Measurements from ENCODE around the gene PSMC3IP. TPM values are rescaled to one million over a fixed set of nuclear protein-coding genes. Genes with fewer than 3 reads are reported as not detected.

The PSMC3IP gene
- total and polyA plus RNA-seq, 11 donors = 0.71 to 4.1 (median 2.1) TPM

DNA sequence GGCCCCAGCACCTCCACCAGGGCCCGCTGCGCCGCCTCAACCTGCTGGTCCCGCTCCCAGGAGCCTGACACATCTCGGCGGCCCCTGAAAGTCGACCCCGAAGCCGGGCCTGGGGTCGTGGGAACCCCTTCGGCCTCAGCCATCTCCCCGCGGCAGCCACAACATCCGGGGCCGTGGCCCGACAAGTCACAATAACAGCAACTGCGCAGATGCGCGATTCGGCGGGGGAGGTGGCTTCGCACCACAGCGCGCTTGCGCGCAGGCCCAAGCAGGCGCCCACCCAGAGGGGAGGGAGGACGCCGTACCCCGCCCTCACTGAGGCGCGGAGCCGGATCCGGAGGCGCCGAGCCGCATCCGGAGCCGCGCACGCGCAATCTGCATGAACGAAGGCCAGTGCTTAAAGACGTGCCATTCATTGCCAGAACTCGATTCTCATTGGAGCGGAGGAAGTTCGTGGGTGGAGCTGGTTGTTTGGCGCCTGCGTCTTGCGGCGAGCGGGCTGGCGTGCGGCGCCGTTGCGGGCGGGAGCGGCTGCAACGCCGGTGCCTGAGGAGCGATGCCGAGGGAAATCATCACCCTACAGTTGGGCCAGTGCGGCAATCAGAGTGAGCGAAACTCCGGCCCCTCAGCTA, 31.8 kb upstream of the PSMC3IP start, which contains the start of the genes RETREG3 and TUBG1:
RETREG3 (minus strand) TSS at position 193 of the 632 bp plus-strand sequence; CDS start at position 143, 50 bp downstream.
TUBG1 (plus strand) TSS at position 502 of the 632 bp plus-strand sequence; CDS start at position 557, 55 bp downstream.
- no peaks in the 10 kb centered on the region for H3K27me3 ChIP-seq
- peak within 1 kb of the TSS; percentile 62 to 96 (median 88) for H3K4me3 ChIP-seq
- peak within 1 kb of the TSS; percentile 82 to 97 (median 94) for H3K27ac ChIP-seq
- H3K9me3 ChIP-seq = no peaks in the 10 kb centered on the region
- H3K36me3 ChIP-seq = peaks cover 0 to 36% (median 29%) of the 10 kb centered on the region in 9 donors
- intact Hi-C loops (cut with DNase I) = loop anchor here in 8 of 10 donors (1.0 to 10.0 kb wide), 8 partner anchors 30 to 156 kb away; partner anchors contain the start of genes CCR10 (in 3 of the 8), CNTNAP1 (in 3 of the 8), PLEKHH3 (in 1 of the 8) and PSMC3IP (in 1 of the 8)
- DNase-seq (peak; percentile 99 to 100 (median 99)), ATAC-seq (peak; percentile 97 to 99 (median 98))
- peak; percentile 18 to 93 for TF ChIP-seq POLR2A (IDR thresholded peaks at IDR 0.05)
- TF ChIP-seq, protein P1, sequence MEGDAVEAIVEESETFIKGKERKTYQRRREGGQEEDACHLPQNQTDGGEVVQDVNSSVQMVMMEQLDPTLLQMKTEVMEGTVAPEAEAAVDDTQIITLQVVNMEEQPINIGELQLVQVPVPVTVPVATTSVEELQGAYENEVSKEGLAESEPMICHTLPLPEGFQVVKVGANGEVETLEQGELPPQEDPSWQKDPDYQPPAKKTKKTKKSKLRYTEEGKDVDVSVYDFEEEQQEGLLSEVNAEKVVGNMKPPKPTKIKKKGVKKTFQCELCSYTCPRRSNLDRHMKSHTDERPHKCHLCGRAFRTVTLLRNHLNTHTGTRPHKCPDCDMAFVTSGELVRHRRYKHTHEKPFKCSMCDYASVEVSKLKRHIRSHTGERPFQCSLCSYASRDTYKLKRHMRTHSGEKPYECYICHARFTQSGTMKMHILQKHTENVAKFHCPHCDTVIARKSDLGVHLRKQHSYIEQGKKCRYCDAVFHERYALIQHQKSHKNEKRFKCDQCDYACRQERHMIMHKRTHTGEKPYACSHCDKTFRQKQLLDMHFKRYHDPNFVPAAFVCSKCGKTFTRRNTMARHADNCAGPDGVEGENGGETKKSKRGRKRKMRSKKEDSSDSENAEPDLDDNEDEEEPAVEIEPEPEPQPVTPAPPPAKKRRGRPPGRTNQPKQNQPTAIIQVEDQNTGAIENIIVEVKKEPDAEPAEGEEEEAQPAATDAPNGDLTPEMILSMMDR (IDR thresholded peaks at IDR 0.05) = peak in 7 of 12 donors; percentile 17 to 51 (median 35)
- WGBS, 4 donors = 0 to 1% (median 0%) methylated on average over 5 to 66 of the region's 66 CpGs
- peaks cover 3 to 48% (median 36%) of the 10 kb centered on the region in 12 donors for H3K4me1 ChIP-seq

GRCh38 chr17:42608305-42609181, 31.0 kb upstream of the PSMC3IP start:
- intact Hi-C loops (cut with DNase I) = loop anchor here in 8 of 10 donors (1.0 to 10.0 kb wide), 8 partner anchors 30 to 156 kb away; partner anchors contain the start of genes CCR10 (in 3 of the 8), CNTNAP1 (in 3 of the 8), PLEKHH3 (in 1 of the 8) and PSMC3IP (in 1 of the 8)
- 1% methylated on average over 29 to 30 of the region's 30 CpGs for WGBS, 4 donors
- no peaks in the 10 kb centered on the region for H3K27me3 ChIP-seq
- H3K4me1 ChIP-seq = peaks cover 3 to 51% (median 37%) of the 10 kb centered on the region in 12 donors
- peak overlapping the region; percentile 82 to 97 (median 94) for H3K27ac ChIP-seq
- TF ChIP-seq, protein P1 (IDR thresholded peaks at IDR 0.05) = peak in 1 of 12 donors; percentile 26
- no peak for TF ChIP-seq POLR2A (IDR thresholded peaks at IDR 0.05)
- ATAC-seq (peak; percentile 49 to 68 (median 66)), DNase-seq (peak in 1 of 5 donors; percentile 15)
- H3K4me3 ChIP-seq = peak overlapping the region; percentile 62 to 96 (median 86)
- peaks cover 0 to 30% (median 24%) of the 10 kb centered on the region in 9 donors for H3K36me3 ChIP-seq
- no peaks in the 10 kb centered on the region for H3K9me3 ChIP-seq

DNA sequence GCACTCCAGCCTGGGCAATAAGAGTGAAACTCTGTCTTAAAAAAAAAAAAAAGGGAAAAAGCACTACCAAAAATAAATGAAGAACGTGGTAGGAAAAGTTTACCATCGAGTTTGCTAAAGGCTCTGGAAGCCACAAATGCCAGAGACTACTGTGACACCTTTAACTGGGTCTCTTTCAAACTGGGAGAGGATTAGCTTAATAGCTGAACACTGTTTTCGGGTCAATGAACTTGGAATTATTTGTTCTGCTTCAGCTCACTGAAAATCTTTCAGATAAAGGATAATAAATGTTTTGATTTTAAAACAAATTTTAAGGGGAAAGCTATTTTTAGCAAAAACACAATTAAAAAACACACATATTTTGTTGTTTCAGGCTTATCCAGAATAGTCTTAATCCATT, 30.2 kb upstream of the PSMC3IP start:
- peaks cover 0 to 29% (median 22%) of the 10 kb centered on the region in 9 donors for H3K36me3 ChIP-seq
- H3K4me1 ChIP-seq = peaks cover 3 to 51% (median 37%) of the 10 kb centered on the region in 12 donors
- H3K27ac ChIP-seq = peak overlapping the region in 4 of 12 donors; percentile 91 to 96 (median 94)
- WGBS, 4 donors = 31 to 51% (median 39%) methylated on average over 3 of the region's 3 CpGs
- intact Hi-C loops (cut with DNase I) = loop anchor here in 8 of 10 donors (2.0 to 10.0 kb wide), 6 partner anchors 29 to 157 kb away; partner anchors contain the start of genes CCR10 (in 3 of the 8), CNTNAP1 (in 3 of the 8), PLEKHH3 (in 1 of the 8) and RAMP2 (in 1 of the 8)
- no peaks in the 10 kb centered on the region for H3K9me3 ChIP-seq
- DNase-seq = no peak
- TF ChIP-seq, protein P1 (IDR thresholded peaks at IDR 0.05) = no peak
- no peak for TF ChIP-seq POLR2A (IDR thresholded peaks at IDR 0.05)
- H3K4me3 ChIP-seq = peak overlapping the region in 10 of 12 donors; percentile 62 to 96 (median 86)
- ATAC-seq = no peak
- no peaks in the 10 kb centered on the region for H3K27me3 ChIP-seq
